K562 (cell line): ENCODE measurements around the gene PIK3AP1. TPM values are rescaled to one million over a fixed set of nuclear protein-coding genes. Genes with fewer than 3 reads are reported as not detected.

Experiments used
- ATAC-seq: fragments of 200-7000 bp; cut with Tn5 transposase; 3 replicates; pipeline ENCODE4 v1.9.1; 2020; ENCODE audit warnings: moderate library complexity
- BruUV-seq: library from RNA; stranded (reverse); fragments of 400-500 nt; replicated peaks from 2 replicates; lab custom pipeline; 2021; lab: Mats Ljungman, UMichigan
- CTCF ChIA-PET: fragments of 300-600 bp; formaldehyde crosslinking; extraction: SDS; loops from one replicate; lab custom pipeline; 2021; ENCODE audit warnings: low intra/inter-chr PET ratio; lab: Yijun Ruan, JAX
- POLR2A ChIA-PET: fragments of 300-600, 350-650 bp; sonication (Branson Sonifier 250); formaldehyde crosslinking; extraction: SDS; loops from one replicate; lab custom pipeline; 2021; ENCODE audit warnings: antibody characterized with exemption, inconsistent platforms; lab: Yijun Ruan, JAX
- DNase-seq, 4 experiments: peaks; one replicate each; pipeline versions ENCODE4 v3.0.0 to v3.0.0-alpha.2; 2011 to 2018; ENCODE audit warnings: low spot score in 3 of 4, mixed read lengths in 3 of 4; ENCODE audit errors: extremely low read depth in 1 of 4
- FAIRE-seq: peaks from 2 replicates; lab custom pipeline; 2011; peaks lifted over from hg19 to GRCh38; lab: Jason Lieb, UNC
- H2AFZ ChIP-seq: 2 replicates; pipeline ENCODE4 v1.6.0; 2011; ENCODE audit warnings: low read depth, low read length, control low read depth, inconsistent platforms
- H3K27ac ChIP-seq: fragments of 200-600 bp; 3 replicates; pipeline ENCODE4 v1.8.0; 2011; ENCODE audit warnings: low read depth, mild to moderate bottlenecking, control low read depth, inconsistent platforms, low read length, moderate library complexity, mixed read lengths; ENCODE audit errors: extremely low read depth
- H3K27me3 ChIP-seq, 2 experiments: fragments of 300-600 bp in 1 of 2; 2 replicates in 1 of 2; 3 replicates in 1 of 2; pipeline versions ENCODE4 v1.6.0 to v1.8.0; 2011; ENCODE audit warnings: inconsistent platforms in 2 of 2, low read length in 2 of 2, mild to moderate bottlenecking in 1 of 2, mixed read lengths in 1 of 2, moderate library complexity in 1 of 2; ENCODE audit not compliant: control insufficient read depth in 2 of 2, insufficient read depth in 2 of 2
- H3K36me3 ChIP-seq: fragments of 300-600 bp; 3 replicates; pipeline ENCODE4 v1.8.0; 2011; ENCODE audit warnings: mild to moderate bottlenecking, low read length, inconsistent platforms; ENCODE audit not compliant: control insufficient read depth, insufficient read depth
- H3K4me1 ChIP-seq, 2 experiments: fragments of 200-600 bp in 1 of 2; replicated peaks in 1 of 2; 2 replicates in 1 of 2; 3 replicates in 1 of 2; pipeline versions ENCODE4 v1.5.1 to v1.8.0; 2011; ENCODE audit warnings: inconsistent platforms in 2 of 2, low read length in 2 of 2, mild to moderate bottlenecking in 1 of 2, mixed read lengths in 1 of 2, moderate library complexity in 1 of 2; ENCODE audit not compliant: control insufficient read depth in 2 of 2, insufficient read depth in 2 of 2
- H3K4me2 ChIP-seq: 2 replicates; pipeline ENCODE4 v1.6.1; 2011; ENCODE audit warnings: low read length, control low read depth, inconsistent platforms, mixed read lengths; ENCODE audit not compliant: insufficient read depth
- H3K4me3 ChIP-seq: fragments of 200-600 bp; sonication (generic), shearing (Covaris generic); 2 replicates; pipeline ENCODE4 v1.5.1; 2016; ENCODE audit warnings: control low read depth, inconsistent platforms
- H3K79me2 ChIP-seq: fragments of 200-600 bp; 3 replicates; pipeline ENCODE4 v1.8.0; 2011; ENCODE audit warnings: low read length, inconsistent platforms; ENCODE audit not compliant: control insufficient read depth, insufficient read depth
- H3K9ac ChIP-seq, 2 experiments: 2 replicates each; pipeline versions ENCODE4 v1.6.0 to v1.6.1; 2011; ENCODE audit warnings: low read depth in 2 of 2, low read length in 2 of 2, control low read depth in 1 of 2, inconsistent platforms in 1 of 2, mild to moderate bottlenecking in 1 of 2, mixed read lengths in 1 of 2; ENCODE audit not compliant: insufficient read depth in 1 of 2
- H3K9me1 ChIP-seq: one replicate; pipeline ENCODE4 v1.6.0; 2011; ENCODE audit warnings: inconsistent platforms, mild to moderate bottlenecking, low read length, moderate library complexity; ENCODE audit not compliant: control insufficient read depth, insufficient read depth
- H3K9me3 ChIP-seq: replicated peaks from 2 replicates; pipeline ENCODE4 v1.5.1; 2011; ENCODE audit warnings: low read depth, low read length, inconsistent platforms; ENCODE audit not compliant: control insufficient read depth, insufficient read depth
- H4K20me1 ChIP-seq: replicated peaks from 2 replicates; pipeline ENCODE4 v1.6.1; 2011; ENCODE audit warnings: low read length, inconsistent platforms, mixed read lengths; ENCODE audit not compliant: control insufficient read depth, insufficient read depth
- ARID2 ChIP-seq: fragments of 450-650 bp; IDR thresholded peaks from 2 replicates; pipeline ENCODE4 v1.6.1; 2017; ENCODE audit warnings: antibody characterized with exemption, mild to moderate bottlenecking
- C11orf30 ChIP-seq: fragments of 450-650 bp; IDR thresholded peaks from 2 replicates; pipeline ENCODE4 v1.6.1; 2016; ENCODE audit warnings: low read depth, mild to moderate bottlenecking
- CBFA2T2 ChIP-seq: fragments of 450-650 bp; conservative IDR thresholded peaks from 2 replicates; pipeline ENCODE4 v1.6.1; 2017; ENCODE audit warnings: mild to moderate bottlenecking
- DDX20 ChIP-seq: fragments of 450-650 bp; IDR thresholded peaks from 2 replicates; pipeline ENCODE4 v1.6.1; 2016; ENCODE audit warnings: missing genetic modification characterization, low read depth, mild to moderate bottlenecking, missing compliant biosample characterization, moderate library complexity
- IRF9 ChIP-seq: fragments of 450-650 bp; IDR thresholded peaks from 2 replicates; pipeline ENCODE4 v1.6.1; 2016; ENCODE audit warnings: missing biosample characterization, missing genetic modification characterization
- LARP7 ChIP-seq: fragments of 450-650 bp; IDR thresholded peaks from 2 replicates; pipeline ENCODE4 v1.6.1; 2016
- MAFG ChIP-seq: fragments of 450-650 bp; conservative IDR thresholded peaks from 2 replicates; pipeline ENCODE4 v1.6.1; 2016; ENCODE audit warnings: missing genetic modification characterization, missing compliant biosample characterization
- MAFK ChIP-seq: IDR thresholded peaks from 2 replicates; pipeline ENCODE4 v1.6.1; 2011; ENCODE audit warnings: low read length, improper control_type of control experiment
- NR4A1 ChIP-seq, 2 experiments: fragments of 250-450 bp in 1 of 2; fragments of 450-650 bp in 1 of 2; sonication (Bioruptor Pico) in 1 of 2; IDR thresholded peaks; 2 replicates each; pipeline versions ENCODE4 v1.4.0 to v1.6.1; 2016 to 2020; ENCODE audit warnings: mild to moderate bottlenecking in 2 of 2, missing compliant biosample characterization in 1 of 2, missing genetic modification characterization in 1 of 2, moderate library complexity in 1 of 2
- PYGO2 ChIP-seq: fragments of 450-650 bp; IDR thresholded peaks from 2 replicates; pipeline ENCODE4 v1.6.1; 2016; ENCODE audit warnings: mild to moderate bottlenecking, missing genetic modification characterization, moderate library complexity, missing compliant biosample characterization
- RBFOX2 ChIP-seq: fragments of 200-400 bp; formaldehyde crosslinking; IDR thresholded peaks from 2 replicates; pipeline ENCODE4 v1.6.1; 2017; ENCODE audit warnings: low read depth, mild to moderate bottlenecking, low read length, moderate library complexity
- ZBTB17 ChIP-seq: fragments of 450-650 bp; formaldehyde crosslinking; IDR thresholded peaks from 2 replicates; pipeline ENCODE4 v1.4.0; 2020; ENCODE audit warnings: mild to moderate bottlenecking
- ZNF197 ChIP-seq: fragments of 200-800 bp; sonication (Bioruptor generic); IDR thresholded peaks from 2 replicates; pipeline ENCODE4 v1.6.1; 2016; ENCODE audit warnings: low read depth, missing genetic modification characterization, missing compliant biosample characterization
- ZNF507 ChIP-seq: conservative IDR thresholded peaks from 2 replicates; pipeline ENCODE4 v1.6.1; 2017; ENCODE audit warnings: missing genetic modification characterization, missing compliant biosample characterization
- WGBS: fragments of 100-300 bp; shearing (Covaris generic); methylation state at CpG from one replicate; pipeline ENCODE4 v1.1.6; 2016; ENCODE audit warnings: low coverage, mixed read lengths; ENCODE audit not compliant: insufficient coverage; ENCODE audit errors: missing lambda C conversion rate; 5-methylcytosine and 5-hydroxymethylcytosine counted together
- in situ Hi-C: fragments of 300-500 bp; cut with MboI; formaldehyde crosslinking; loops from 4 replicates; pipeline ENCODE4 v1.15.0; 2018; ENCODE audit warnings: inconsistent platforms, mixed read lengths
- intact Hi-C: fragments of 100-400 bp; cut with micrococcal nuclease; formaldehyde crosslinking; loops from 2 replicates; pipeline ENCODE4 v1.14.2; 2022
- polyA plus RNA-seq, 8 experiments: library from polyadenylated mRNA; depleted of rRNA in 4 of 8; stranded (reverse) in 5 of 8; unstranded in 3 of 8; fragments of >200 nt; fragmentation: Nextera tagmentation in 2 of 8; fragmentation: Illumina TruSeq in 1 of 8; extraction: Ambion mirVana in 2 of 8; extraction: Trizol in 1 of 8; gene quantifications; 2 replicates each; pipeline versions ENCODE4 v1.2.1 to v1.2.3, GENCODE V29; 2011 to 2014; ENCODE audit warnings: inconsistent platforms in 1 of 8, missing spikeins in 1 of 8
- total RNA-seq, 7 experiments: library from RNA; depleted of rRNA in 6 of 7; stranded (reverse); fragments of >200 nt in 6 of 7; fragmentation: Illumina TruSeq in 2 of 7; extraction: Trizol in 2 of 7; gene quantifications; 2 replicates each; pipeline versions ENCODE4 v1.2.1 to v1.2.3, GENCODE V29; 2011 to 2021; ENCODE audit warnings: low replicate concordance in 1 of 7

Gene PIK3AP1
- total and polyA plus RNA-seq, 9 of the 15 experiments (the other 6 are each of a cell fraction or from before 2014, with no cell fraction given) = 0.20 to 2.4 (median 1.4) TPM

- Histone ChIP-seq H3K9me3 (no peaks in the 10 kb centered on the region), H4K20me1 (no peaks in the 10 kb centered on the region), H3K36me3 (no peaks in the 10 kb centered on the region), H3K27me3 (no peaks in the 10 kb centered on the region), H3K79me2 (no peaks in the 10 kb centered on the region), H3K4me3 (no peak overlapping the region), H3K9me1 (no peaks in the 10 kb centered on the region), H3K4me2 (peak overlapping the region; percentile 19; the same call in 1 of the 2 replicates), H3K4me1 (peaks cover 6 to 13% of the 10 kb centered on the region in 2 experiments; a peak in 4 of 5 replicates), H3K27ac (no peak overlapping the region)
- in situ Hi-C loops = no loop called here
- no peak for ATAC-seq
- FAIRE-seq = no peak
- ChIA-PET CTCF (no interaction called here), POLR2A (interaction anchor here (1.4 kb wide), 1 partner anchor 9 kb away, joined by 3 read pairs; the partner anchor contains the start of gene TM9SF3)
- WGBS = 43% methylated on average over 4 of the region's 4 CpGs
- intact Hi-C loops = no loop called here
- DNase-seq = peak in 1 of 4 experiments; percentile 27
- BruUV-seq = no TSS peak
- TF ChIP-seq ARID2 (no peak), ZBTB17 (no peak), MAFK (no peak), NR4A1 (CRISPR knock-in tag; IDR thresholded peaks at IDR 0.05) (no peak), NR4A1 (tag; IDR thresholded peaks at IDR 0.05) (no peak), ZNF197 (CRISPR knock-in tag) (no peak), PYGO2 (tag) (no peak), RBFOX2 (no peak), C11orf30 (no peak), CBFA2T2 (no peak), ZNF507 (tag) (no peak), MAFG (tag) (no peak), LARP7 (no peak), DDX20 (tag) (no peak), IRF9 (tag) (no peak)
- TF ChIP-seq, all 486 proteins: peak for 0
- Histone ChIP-seq H2AFZ (no peak overlapping the region), H3K9ac (no peak overlapping the region)
Measured at GRCh38 chr10:96595741-96596140, 124.6 kb downstream of the PIK3AP1 start.
